Mononuclear cell (primary cell): ENCODE results near the gene ZNF326. TPM values are rescaled to one million over a fixed set of nuclear protein-coding genes. Genes with fewer than 3 reads are reported as not detected.

ENCODE experiments used
- H3K27me3 ChIP-seq: 2 replicates; pipeline ENCODE4 v1.6.0; 2011; ENCODE audit warnings: low read length, control low read depth; ENCODE audit not compliant: insufficient read depth
- H3K4me1 ChIP-seq: 2 replicates; pipeline ENCODE4 v1.5.1; 2011; ENCODE audit warnings: mild to moderate bottlenecking, low read length, control low read depth; ENCODE audit not compliant: insufficient read depth
- H3K4me3 ChIP-seq: 2 replicates; pipeline ENCODE4 v1.5.1; 2011; ENCODE audit warnings: mild to moderate bottlenecking, low read length, moderate library complexity
- H3K9me3 ChIP-seq: 2 replicates; pipeline ENCODE4 v1.5.1; 2011; ENCODE audit warnings: low read depth, mild to moderate bottlenecking, control low read depth, low read length
- total RNA-seq: library from RNA; depleted of rRNA; stranded (reverse); fragments of >200 nt; gene quantifications from one replicate; pipeline ENCODE4 v1.2.3, GENCODE V29; 2012

ZNF326 gene
- total RNA-seq, 1 donor, result 54.2 TPM

DNA sequence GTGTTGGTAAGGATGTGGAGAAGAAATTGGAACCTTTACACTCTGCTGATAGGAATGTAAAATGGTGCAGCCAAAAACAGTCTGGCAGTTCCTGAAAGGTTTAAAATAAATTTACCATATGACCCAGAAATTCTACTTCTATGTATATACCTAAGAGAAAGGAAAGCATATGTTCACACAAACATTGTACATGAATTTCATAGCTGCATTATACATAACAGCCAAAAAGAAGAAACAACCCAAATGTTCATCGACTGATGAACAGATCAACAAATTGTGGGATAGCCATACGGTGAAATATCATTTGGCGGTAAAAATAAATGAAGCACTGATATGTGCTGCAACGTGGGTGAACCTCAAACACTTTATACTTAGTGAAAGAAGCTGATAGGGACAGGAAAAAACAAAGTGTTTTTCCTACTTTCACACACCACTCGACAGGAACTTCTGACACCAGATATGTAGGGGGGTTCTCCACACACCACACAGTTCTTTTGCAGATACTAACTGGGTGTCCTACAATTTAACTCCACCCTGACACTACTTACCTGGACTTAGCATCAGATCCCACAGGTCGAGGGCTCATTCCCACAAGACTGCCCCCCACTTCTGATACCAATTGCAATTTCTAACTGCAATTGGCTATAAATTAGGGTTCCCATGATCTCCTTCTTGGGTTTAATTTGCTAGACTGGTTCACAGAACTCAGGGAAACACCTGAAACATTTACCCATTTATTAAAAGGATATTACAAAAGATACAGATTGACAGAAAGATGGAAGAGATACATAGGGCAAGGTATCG, 35.9 kb upstream of the ZNF326 start:
- no peak overlapping the region for H3K4me3 ChIP-seq
- H3K4me1 ChIP-seq, result peaks cover 6% of the 10 kb centered on the region
- no peaks in the 10 kb centered on the region for H3K9me3 ChIP-seq
- no peaks in the 10 kb centered on the region for H3K27me3 ChIP-seq

DNA sequence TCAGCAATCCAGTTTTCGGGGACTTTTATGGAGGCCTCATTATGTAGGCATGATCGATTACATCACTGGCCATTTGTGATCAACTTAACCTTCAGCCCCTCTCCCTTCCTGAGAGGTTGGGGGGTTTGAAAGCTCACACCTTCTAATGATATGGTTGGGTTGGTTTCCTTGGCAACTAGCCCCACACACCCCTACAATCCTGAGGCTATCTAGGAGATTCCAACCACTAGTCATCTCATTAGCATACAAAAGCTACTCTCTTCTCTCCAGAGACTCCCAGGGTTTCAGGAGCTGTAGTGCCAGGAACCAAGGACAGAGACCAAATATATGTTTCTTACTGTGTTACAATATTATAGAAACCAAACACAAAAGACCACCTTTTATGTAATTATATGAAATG, 35.2 kb upstream of the ZNF326 start:
- H3K4me3 ChIP-seq, result no peak overlapping the region
- no peaks in the 10 kb centered on the region for H3K27me3 ChIP-seq
- H3K4me1 ChIP-seq, result peaks cover 6% of the 10 kb centered on the region
- no peaks in the 10 kb centered on the region for H3K9me3 ChIP-seq

DNA sequence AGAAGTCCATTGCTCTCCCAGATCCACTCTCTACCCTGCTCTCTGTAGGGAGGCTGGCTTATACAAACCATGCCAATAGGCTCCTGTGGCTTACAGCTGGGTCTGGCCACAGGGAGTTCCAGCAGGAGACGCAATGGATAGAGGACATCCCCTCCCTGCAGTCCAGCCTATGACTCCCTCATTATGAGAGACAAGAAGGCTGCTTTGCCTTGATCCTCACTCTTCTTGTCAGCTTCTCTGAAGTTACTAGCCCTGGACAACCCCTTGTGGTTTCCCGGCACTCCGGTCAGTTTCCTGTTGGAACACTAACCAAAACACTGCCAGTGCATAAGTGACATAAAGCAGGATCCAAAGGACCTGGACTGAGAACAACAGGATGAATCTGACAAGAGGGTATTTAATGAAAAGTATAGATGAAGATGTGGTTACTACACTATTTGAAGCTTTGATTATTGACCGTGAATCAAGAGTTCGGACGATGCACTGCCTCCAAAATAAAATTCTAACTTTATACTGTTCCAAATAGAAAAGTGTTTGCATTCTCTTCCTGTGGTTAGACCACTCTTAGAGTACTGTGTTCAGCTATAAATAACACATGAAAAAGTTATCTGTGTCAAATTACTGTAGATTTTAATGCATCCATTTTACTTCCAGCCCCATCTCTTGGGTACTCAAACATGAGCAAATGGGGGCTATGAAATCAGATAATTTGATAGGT, 32.7 kb upstream of the ZNF326 start:
- Histone ChIP-seq H3K9me3 (no peaks in the 10 kb centered on the region), H3K27me3 (no peaks in the 10 kb centered on the region), H3K4me3 (no peak overlapping the region), H3K4me1 (peaks cover 6% of the 10 kb centered on the region)

DNA sequence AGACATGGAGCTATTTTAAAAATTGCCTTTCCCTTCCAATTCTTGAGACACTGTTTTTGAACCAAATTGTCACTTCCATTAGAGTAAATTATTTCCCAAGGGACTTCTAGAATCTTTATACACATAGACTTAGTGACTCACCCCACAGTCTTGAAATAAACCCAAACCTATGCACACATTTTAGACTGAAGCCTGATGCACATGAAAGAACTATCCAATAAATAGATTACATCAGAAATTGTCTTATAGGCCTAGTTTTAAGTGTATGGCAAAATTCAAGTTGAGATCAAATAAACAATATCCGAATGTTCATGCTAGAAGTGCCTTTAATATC, 32.2 kb upstream of the ZNF326 start:
- Histone ChIP-seq H3K27me3 (no peaks in the 10 kb centered on the region), H3K4me1 (peaks cover 6% of the 10 kb centered on the region), H3K9me3 (no peaks in the 10 kb centered on the region), H3K4me3 (no peak overlapping the region)

DNA sequence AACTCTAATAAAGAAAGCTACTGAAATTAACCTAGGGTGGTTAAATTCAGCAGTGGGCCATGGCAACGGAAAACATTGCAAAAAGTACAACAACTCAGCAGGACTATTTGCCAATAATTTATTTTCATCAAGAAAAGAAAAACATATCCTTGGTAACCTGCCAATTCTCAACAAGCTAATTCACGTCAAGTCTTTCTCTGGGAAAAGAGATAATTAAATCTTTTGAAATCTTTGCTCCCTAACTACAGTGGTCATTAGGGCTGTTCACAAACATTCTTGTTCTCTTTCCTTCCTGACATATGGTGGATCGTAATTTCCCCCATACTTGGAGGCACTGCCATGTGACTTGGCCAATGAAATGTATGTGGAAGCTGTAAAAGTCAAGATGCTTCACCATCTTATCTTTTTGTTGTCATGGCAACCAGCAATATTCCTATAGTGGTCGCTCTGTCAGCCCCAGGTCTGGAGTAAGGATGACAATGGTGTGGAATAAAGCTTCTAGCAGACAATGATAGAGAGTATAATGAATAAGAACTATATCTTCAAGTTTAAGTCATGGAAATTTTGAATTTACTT, 29.6 kb upstream of the ZNF326 start:
- no peak overlapping the region for H3K4me3 ChIP-seq
- H3K4me1 ChIP-seq, result peaks cover 6% of the 10 kb centered on the region
- H3K27me3 ChIP-seq, result no peaks in the 10 kb centered on the region
- H3K9me3 ChIP-seq, result no peaks in the 10 kb centered on the region

DNA sequence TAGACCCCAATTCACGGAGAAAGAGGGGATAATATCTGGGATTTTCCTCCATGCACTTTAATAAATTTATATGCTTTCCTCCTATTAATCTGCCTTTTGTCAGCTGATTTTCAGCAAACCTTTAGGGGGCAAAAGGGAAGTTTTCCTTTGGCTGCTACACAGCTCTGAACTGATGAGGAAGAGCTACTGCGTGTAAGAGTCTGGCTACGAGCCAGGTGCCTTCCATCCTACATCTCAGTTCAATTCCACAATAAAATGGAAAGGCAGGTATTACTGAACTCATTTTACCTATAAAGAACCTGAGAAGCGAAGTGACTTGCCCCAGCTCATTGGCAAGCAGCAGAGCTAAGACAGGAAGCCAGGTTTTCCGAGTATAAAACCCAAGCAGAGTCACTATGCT, 28.3 kb upstream of the ZNF326 start:
- Histone ChIP-seq H3K4me3 (no peak overlapping the region), H3K27me3 (no peaks in the 10 kb centered on the region), H3K9me3 (no peaks in the 10 kb centered on the region), H3K4me1 (peaks cover 6% of the 10 kb centered on the region)

DNA sequence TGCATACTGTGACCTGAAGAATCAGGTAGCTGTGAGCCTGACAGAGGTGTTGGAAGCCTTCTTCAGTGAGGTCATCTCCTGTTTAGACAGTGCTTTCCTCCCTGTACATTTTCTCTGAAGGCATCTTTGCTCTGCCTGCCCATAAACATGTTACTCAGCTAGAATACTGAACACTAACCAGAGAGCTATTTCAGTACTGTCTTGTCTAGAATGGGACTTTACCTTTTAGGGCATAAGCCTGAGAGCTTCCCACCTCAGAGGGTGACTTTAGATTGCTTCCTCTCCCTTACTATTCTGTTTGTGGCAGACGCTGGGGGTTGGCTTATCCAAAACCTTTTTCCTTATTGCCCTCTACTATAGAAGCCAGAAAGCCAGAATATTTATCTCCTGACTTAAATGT, 23.3 kb upstream of the ZNF326 start:
- no peaks in the 10 kb centered on the region for H3K9me3 ChIP-seq
- no peaks in the 10 kb centered on the region for H3K27me3 ChIP-seq
- no peak overlapping the region for H3K4me3 ChIP-seq
- H3K4me1 ChIP-seq, result peaks cover 18% of the 10 kb centered on the region

DNA sequence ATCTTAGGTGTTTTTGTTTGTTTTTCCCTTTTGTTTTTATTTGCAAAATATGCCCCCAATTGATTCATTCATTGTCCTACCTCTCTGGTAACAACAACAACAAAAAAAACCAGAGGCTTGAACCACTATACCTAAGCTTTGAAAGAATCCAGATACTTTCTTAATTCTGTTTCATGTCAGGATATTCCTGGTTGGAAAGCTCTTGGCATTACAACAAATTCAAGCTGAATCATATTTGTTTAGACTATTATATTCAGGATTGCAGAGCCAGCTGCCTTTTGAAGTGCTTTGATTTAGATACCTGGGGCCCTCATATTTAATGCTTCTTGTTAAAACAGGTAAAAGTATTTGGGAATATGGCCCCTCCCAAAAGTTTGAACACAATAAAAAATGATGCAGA, 22.9 kb upstream of the ZNF326 start:
- Histone ChIP-seq H3K4me1 (peaks cover 16% of the 10 kb centered on the region), H3K9me3 (no peaks in the 10 kb centered on the region)

DNA sequence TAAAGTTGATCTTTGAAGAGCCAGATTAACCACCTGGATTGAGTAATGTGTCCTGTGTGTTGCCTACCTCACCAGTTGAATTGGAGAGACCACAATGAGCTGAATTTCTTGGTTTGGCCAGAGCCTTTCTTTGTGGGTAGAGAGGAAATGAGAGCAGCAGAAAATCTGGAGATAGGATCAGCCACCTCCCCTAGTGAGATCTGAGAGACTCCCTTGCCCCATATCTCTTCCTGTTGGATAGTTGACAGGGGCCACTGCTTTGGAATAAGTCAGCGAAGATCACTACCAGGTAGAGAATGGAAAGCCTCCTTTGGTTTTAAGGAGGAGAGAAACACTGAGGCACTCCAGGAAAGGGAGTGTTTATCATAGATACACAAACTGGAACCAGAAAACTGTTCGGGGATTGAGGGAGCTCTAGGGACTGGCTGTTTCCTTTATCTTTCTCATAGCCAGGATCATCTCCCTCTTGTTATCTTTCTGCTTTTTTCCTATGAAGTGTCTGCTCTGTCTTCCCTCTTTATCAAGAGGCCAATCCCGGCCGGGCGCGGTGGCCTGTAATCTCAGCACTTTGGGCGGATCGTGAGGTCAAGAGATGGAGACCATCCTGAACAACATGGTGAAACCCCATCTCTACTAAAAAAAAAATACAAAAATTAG, 21.3 kb upstream of the ZNF326 start:
- H3K4me3 ChIP-seq, result no peak overlapping the region
- no peaks in the 10 kb centered on the region for H3K9me3 ChIP-seq
- peaks cover 16% of the 10 kb centered on the region for H3K4me1 ChIP-seq
- H3K27me3 ChIP-seq, result no peaks in the 10 kb centered on the region

More for the DNA sequence above, 22.9 kb upstream of the ZNF326 start:
- no peaks in the 10 kb centered on the region for H3K27me3 ChIP-seq
- H3K4me3 ChIP-seq, result no peak overlapping the region

DNA sequence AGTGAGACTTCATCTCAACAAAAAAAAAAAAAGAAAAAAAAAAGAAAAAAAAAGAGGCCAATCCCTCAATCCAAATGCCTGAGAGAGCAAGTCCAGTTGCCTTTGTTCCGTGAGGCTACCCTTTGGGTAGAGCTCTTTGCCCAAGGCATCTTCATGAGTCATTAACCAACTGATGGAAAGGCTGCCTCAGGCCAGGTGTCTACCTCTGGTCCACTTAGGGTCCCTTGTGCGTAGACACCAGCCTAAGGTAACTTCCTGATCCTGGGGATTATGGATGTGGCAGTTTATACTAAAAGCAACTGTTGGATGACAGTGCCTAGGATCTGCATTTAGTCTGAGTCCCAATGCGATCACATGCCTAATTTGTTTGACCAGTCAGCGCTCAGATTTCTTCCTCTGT, 20.7 kb upstream of the ZNF326 start:
- H3K4me1 ChIP-seq, result peaks cover 16% of the 10 kb centered on the region
- no peaks in the 10 kb centered on the region for H3K9me3 ChIP-seq
- no peaks in the 10 kb centered on the region for H3K27me3 ChIP-seq
- H3K4me3 ChIP-seq, result no peak overlapping the region

DNA sequence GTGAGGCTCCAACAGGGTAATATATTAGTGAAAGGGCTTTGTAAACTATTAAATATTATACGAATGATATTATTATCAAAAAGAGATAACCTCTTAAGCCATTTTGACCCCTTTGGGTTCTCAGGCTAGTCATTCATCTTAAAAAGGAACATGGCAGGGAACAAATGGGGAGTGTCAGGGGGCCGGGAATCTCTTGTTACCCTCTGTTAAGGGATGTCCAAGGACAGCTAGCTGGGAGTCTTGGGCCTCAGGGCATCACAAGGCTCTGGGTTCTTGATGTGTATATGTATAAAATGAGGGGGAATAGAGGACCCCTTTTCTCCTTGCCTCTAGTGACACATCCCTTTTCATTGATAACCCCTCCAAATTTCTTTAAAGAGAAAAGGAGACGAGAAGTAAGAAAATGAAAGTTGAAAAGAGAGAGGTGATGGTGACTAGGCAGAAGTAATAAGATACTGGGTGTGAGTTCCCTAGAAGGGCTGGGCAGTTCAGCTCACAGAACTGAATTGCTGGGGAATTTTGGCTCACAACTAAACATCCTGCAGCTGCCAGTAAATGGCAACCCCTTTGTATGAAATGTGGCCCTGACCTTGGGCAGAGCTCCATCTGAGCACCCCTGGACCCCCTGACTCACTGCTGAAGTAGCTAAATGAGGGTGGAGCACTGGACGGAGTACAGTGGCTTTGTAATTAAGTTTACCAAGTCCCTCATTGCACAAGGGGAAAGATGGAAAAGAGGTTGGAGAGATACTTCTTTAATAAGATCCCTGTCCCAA, 20.0 kb upstream of the ZNF326 start:
- no peaks in the 10 kb centered on the region for H3K27me3 ChIP-seq
- H3K9me3 ChIP-seq, result no peaks in the 10 kb centered on the region
- H3K4me3 ChIP-seq, result no peak overlapping the region
- H3K4me1 ChIP-seq, result peaks cover 16% of the 10 kb centered on the region

DNA sequence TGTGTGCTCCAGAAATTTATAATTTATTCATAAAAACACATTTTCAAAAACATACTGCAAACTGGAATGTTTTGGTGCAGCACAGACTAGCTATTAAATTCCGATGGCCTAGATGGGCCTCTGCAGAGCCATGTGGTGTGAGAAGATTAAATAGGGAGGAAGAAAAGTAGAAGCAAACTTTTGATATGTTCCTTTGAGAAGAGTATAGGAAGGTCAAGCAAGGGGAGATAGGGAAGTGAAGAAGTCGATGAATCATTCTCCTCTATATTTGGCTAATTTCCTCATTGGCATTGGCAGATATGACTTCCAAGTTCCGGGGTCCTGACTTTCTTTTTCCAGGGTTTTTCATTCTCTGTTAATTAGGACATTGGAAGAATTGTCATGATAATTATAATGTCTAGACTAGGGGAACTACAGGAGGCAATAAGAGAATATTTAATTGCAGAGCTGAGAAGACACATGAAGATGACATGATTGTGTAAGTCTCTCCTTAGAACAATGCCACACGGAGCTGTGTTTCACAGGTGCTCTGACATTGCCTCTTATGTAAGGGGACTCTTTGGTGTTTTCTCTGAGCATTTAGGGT, 19.3 kb upstream of the ZNF326 start:
- Histone ChIP-seq H3K4me1 (peaks cover 16% of the 10 kb centered on the region), H3K9me3 (no peaks in the 10 kb centered on the region), H3K4me3 (no peak overlapping the region), H3K27me3 (no peaks in the 10 kb centered on the region)

DNA sequence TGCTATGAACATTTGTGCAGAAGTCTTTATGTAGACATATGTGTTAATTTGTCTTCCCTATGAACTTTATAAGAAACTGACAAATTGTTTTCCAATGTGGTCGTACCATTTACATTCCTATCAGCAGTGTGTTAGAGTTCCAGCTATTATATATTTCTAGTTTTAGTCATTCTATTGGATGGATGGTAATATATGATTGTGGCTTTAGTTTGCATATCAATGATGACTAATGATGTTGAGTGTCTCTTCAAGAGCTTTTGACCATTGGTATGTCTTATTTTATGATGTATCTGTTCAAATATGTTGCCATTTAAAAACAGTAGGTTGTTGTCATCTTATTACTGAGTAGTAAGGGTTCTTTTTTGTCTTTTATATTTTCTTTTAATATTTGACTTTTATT, 16.2 kb upstream of the ZNF326 start:
- Histone ChIP-seq H3K9me3 (no peaks in the 10 kb centered on the region), H3K27me3 (no peaks in the 10 kb centered on the region), H3K4me3 (no peak overlapping the region), H3K4me1 (peaks cover 16% of the 10 kb centered on the region)

DNA sequence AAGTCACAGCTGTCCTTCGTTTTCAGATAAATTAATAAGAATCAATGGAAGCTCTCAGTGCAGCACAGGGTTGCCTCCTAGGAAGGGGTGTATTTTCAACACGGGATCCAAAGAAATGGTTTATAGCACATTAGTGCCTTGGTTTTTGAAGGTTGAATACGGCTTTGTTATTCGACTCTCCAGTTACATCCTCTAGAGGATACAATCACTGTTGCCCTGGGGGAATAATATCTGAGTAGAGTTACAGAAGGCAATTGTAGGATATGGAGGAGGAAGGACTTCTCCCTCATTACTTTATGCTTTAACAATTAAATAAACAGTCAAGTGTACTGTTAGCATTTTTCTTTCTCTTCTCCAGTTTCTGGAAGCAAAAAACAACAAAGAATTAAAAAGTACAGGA, 14.3 kb upstream of the ZNF326 start:
- Histone ChIP-seq H3K4me3 (no peak overlapping the region), H3K9me3 (no peaks in the 10 kb centered on the region), H3K27me3 (no peaks in the 10 kb centered on the region), H3K4me1 (peaks cover 6% of the 10 kb centered on the region)
